NB4 (cell line): ENCODE results near the gene ABHD11.
A peak's percentile ranks its signal among the peaks of the same experiment; 100 is the strongest.

Experiments used
- DNase-seq: peaks from one replicate; pipeline ENCODE4 v3.0.0; 2010; ENCODE audit warnings: low read depth
- H3K4me3 ChIP-seq: one replicate; pipeline ENCODE4 v1.5.1; 2011; ENCODE audit warnings: mild to moderate bottlenecking, low read depth, low read length, moderate library complexity
- CTCF ChIP-seq: IDR thresholded peaks from one replicate; pipeline ENCODE4 v1.5.1; 2012; ENCODE audit warnings: low read depth, low read length
- MAX ChIP-seq: IDR thresholded peaks from 2 replicates; pipeline ENCODE4 v1.6.1; 2011; ENCODE audit warnings: low read depth, low read length
- MYC ChIP-seq: IDR thresholded peaks from 2 replicates; pipeline ENCODE4 v1.6.1; 2011; ENCODE audit warnings: low read depth, low read length
- POLR2A ChIP-seq: IDR thresholded peaks from 2 replicates; pipeline ENCODE4 v1.6.1; 2011; ENCODE audit warnings: mild to moderate bottlenecking; ENCODE audit not compliant: insufficient read length; ENCODE audit errors: extremely low read depth

ABHD11 gene

DNA sequence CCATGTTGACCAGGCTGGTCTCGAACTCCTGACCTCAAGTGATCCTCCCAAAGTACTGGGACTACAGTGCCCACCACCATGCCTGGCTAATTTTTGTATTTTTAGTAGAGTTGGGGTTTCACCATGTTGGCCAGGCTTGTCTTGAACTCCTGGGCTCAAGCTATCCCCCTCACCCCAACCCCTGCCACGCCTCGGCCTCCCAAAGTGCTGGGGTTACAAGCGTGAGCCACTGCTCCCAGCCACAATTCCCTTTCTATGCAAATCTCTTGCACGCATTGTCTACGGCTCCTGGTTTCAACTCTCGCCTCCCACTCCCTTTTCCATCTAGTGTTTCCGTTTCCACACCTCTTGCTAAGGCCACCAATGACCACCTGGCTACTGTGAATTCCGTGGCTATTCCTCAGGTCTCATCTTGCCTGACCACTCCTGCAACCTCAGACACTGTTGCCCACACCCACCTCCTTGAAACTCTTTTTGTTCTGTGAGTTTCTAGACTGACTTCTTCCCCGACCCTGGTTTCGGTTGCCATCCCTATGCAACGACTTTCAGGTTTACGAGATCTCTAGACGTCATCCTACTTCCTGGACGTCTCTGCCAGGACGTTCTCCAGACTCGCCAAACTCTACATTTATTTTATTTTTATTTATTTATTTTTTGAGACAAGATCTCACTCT lies 28.1 kb upstream of the ABHD11 start:
- no peak for TF ChIP-seq MYC
- no peak for DNase-seq
- H3K4me3 ChIP-seq: no peak overlapping the region

GRCh38 chr7:73762659-73762999 lies 24.0 kb upstream of the ABHD11 start:
- DNase-seq: no peak
- no peak overlapping the region for H3K4me3 ChIP-seq
- TF ChIP-seq POLR2A (no peak), MYC (no peak), CTCF (no peak), MAX (no peak)

DNA sequence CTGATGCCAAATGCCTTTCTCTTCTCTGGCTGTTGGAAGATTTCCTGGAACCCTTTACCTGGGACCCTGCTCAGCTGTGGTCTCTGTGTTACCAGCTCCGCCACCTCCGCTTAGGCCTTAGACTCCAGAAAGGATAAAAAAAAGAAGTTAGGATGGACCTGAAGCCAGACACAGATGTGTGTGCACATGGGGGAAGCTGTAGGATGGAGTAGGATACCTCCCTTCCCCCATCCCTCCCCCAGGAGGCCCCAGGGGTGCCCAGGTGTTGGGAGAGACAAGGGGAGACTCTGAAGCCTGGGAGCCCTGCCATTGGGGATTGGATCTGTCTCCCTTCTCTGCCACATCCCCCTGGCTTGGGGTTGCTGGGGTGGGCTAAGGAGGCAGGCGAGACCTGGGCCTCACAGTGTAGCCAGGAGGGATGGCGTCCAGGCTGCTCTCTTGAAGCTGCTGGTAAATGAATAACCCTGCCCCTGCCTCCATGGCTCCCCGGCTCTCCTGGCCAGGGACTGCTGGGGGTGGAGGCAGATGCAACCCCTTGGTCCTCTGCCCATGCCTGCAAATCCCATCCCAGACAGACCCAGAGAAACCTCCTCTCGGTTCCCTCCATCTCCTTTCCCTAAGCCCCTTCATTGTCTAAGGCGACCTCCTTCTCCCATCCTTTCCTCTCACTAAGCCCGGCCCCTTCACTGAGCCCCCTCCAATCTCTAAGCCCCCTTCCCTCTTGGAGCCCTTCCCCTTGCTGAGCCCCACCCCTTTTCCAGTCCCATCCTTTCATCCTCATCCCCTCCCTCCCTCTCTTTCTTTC lies 23.5 kb upstream of the ABHD11 start:
- H3K4me3 ChIP-seq: no peak overlapping the region
- no peak for TF ChIP-seq POLR2A
- TF ChIP-seq MAX: no peak
- no peak for TF ChIP-seq CTCF
- TF ChIP-seq MYC: no peak
- DNase-seq: no peak

- TF ChIP-seq CTCF (no peak), MAX (no peak), POLR2A (no peak), MYC (no peak)
- no peak for DNase-seq
- no peak overlapping the region for H3K4me3 ChIP-seq
These were observed 20.1 kb upstream of the ABHD11 start for GRCh38 chr7:73758581-73759138.

DNA sequence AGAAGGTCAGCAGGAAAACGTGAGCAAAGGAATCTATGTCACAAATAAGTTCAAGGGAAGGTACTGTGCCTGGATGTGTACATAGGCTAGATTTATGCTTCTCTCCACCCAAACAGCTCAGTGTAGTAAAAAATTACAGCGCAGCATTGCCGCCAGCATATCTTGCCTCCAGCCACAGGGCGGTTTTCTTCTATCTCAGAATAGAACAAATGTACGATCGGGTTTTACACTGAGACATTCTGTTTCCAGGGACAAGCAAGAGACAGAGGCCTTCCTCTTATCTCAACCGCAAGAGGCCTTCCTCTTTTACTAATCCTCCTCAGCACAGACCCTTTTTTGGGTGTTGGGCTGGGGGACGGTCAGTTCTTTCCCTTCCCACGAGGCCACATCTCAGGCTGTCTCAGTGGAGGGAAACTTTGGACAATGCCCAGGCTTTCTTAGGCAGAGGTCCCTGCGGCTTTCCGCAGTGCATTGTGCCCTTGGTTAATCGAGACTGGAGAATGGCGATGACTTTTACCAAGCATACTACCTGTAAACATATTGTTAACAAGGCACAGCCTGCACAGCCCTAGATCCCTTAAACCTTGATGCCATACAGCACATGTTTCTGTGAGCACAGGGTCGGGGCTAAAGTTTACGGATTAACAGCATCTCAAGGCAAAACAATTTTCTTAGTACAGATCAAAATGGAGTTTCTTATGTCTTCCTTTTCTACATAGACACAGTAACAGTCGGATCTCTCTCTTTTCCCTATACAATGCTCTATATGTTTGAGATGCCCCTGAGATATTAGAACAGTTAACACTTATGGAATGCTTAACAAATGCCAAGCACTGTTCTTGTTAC lies 11.6 kb upstream of the ABHD11 start:
- no peak overlapping the region for H3K4me3 ChIP-seq
- DNase-seq: peak; percentile 87
- no peak for TF ChIP-seq MAX
- no peak for TF ChIP-seq POLR2A
- no peak for TF ChIP-seq MYC
- TF ChIP-seq CTCF: no peak
